GM18951 (cell line): ENCODE data around the gene RAB25.

Experiments used
- POLR2A ChIP-seq: IDR thresholded peaks from 4 replicates; pipeline ENCODE4 v1.6.1; 2011; ENCODE audit warnings: mild to moderate bottlenecking; ENCODE audit not compliant: insufficient read length, insufficient read depth; ENCODE audit errors: extremely low read depth
- in situ Hi-C: fragments of 300-500 bp; cut with MboI; formaldehyde crosslinking; loops from one replicate; pipeline ENCODE4 v1.12.0; 2022; ENCODE audit warnings: low sequenced_read_pairs, mixed read lengths, inconsistent platforms; ENCODE audit not compliant: unreplicated experiment

Gene RAB25

DNA sequence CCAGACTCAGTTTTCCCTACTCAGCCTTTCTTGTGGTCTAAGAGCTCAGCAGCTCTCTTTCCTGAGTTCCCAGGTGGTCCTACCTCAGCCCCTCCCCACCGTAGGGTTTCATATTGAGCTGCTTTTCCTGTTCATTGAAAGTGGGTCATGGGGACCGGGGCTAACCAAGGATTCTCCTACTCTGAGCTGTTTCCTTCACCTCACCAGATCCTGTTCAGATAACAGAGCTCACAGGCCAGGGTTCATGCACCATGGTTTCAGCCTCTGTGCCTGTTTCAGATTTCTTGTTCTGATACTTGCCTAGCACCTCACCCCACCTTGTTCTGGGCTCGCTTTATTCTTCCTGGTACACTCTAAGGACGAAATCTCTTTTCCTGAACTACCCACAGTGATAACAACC is 15.9 kb upstream of the RAB25 start:
- no peak for TF ChIP-seq POLR2A

DNA sequence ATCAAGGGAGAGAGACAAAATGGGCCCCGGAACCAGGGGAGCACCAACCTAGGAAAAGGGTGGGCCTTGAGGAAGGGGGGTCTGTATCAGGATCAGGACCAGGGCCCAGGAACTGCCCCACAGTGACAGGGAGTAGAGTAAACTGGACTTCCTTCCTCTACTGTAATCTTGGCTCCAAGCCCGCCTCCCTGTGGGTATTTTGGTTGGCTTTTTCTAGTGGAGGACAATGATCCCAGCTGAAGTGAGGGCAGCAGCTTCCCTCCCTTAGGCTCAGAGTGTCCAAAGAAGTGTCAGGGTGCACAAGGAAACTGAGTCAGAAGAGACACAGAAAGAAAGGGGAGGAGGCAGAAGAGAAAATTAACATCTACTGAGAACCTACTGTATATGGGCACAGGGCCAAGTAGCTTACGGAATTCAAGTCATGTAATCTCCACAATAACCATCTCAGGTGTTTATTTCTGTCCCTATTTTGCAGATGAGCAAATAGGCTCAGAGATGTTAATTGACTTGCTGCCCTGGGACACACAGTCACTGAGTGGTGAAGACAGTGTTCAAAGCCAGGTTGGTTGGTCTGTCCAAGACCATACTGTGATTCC is 12.2 kb upstream of the RAB25 start:
- in situ Hi-C loops, result no loop called here
- no peak for TF ChIP-seq POLR2A

More for the DNA sequence above, 15.9 kb upstream of the RAB25 start:
- in situ Hi-C loops, result no loop called here

DNA sequence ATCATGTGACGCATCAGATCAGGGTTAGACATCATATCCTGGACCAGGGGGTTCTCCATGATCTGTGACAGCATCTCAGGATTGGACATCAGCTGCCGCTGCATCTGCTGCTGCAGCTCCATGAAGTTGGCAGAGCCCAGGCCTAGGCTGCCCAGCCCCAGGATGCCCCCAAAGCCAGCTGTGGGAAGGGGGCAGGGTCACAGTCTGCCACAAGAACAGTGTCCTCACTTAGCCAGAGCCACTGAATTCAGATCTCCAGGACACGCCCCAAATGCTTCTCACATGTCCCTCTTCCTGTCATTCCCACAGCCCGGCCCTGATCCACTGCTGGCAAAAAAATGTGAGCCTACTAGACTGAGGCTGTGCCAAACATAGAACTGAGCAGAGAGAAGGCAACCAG is 10.6 kb upstream of the RAB25 start:
- in situ Hi-C loops, result no loop called here
- TF ChIP-seq POLR2A, result no peak

DNA sequence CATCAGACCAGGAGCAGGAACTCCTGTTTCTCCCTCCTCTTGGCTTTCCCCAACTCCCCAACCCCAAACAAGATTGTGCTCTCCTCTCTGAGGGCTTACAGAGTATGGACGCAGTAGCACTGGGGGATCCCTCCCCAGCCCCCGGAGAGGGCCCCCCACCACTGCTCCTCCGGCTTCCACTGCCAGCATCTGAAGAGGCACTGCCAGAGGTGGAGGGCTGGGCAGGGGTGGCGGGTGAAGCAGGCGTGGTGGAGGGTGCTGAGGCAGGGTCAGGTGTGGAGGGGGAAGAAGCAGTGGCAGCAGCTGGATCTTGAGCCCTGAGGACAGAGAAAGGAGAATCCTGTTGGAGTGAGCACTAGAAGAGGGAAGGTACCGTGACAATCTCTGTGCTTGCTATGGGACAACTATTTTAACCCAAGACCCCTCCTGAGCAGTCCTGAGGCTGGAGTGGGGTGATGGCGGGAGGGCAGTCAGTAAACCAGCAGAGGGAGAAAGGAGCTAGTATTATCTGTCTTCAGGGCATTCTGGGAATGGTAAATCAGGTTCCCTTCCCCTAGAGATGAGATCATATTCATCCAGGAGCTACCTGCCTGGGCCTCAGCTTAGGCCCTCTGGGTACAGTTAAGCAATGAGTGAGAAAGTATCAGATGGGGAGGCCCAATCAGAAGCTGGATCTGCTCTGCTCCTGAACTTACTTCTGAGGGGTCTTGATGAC is 9.8 kb upstream of the RAB25 start:
- TF ChIP-seq POLR2A, result no peak
- in situ Hi-C loops, result no loop called here

DNA sequence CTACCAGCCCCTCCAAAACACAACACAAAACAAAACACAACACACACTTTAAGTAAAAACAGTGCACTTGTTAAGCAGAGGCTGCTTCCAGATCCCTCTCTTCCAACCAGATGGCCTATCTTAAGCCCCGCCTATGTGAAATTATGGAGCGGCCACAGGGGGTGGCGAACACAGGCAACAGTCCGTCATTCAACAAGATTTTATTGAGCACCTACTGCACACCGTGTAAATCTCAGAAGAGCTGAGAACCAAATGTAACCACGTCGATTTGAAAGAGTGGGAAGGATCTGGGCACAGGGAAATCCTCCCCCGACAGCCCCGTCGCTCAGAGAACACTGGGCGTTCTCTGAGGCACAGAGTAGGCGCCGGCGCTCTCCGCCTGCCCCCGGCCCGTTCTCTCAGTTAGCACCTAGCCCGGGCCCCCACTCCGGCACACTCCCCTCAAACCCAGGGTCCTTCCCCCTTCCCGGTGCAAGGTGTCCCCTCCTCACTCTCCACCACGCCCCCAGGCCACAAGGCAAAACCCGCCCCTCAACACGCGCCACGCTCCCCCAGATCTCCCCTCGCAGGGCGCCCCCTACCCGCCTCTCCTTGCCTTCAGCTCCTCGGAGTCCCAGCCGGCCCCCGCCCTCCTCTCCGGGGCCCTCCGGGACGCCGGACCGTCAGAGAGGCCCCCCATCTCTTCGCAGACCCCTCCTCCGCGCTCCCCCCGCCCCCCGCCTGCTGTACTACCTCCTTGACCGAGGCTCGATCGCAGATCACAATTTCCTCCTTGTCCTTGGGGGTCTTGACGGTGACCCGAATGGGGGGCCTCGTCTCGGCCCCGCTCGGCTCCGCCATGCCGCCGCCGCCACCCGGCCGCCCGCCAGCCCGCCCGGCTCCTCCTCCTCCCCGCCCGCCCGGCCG is 7.8 kb upstream of the RAB25 start:
- TF ChIP-seq POLR2A, result peak; percentile 41
- in situ Hi-C loops, result no loop called here

DNA sequence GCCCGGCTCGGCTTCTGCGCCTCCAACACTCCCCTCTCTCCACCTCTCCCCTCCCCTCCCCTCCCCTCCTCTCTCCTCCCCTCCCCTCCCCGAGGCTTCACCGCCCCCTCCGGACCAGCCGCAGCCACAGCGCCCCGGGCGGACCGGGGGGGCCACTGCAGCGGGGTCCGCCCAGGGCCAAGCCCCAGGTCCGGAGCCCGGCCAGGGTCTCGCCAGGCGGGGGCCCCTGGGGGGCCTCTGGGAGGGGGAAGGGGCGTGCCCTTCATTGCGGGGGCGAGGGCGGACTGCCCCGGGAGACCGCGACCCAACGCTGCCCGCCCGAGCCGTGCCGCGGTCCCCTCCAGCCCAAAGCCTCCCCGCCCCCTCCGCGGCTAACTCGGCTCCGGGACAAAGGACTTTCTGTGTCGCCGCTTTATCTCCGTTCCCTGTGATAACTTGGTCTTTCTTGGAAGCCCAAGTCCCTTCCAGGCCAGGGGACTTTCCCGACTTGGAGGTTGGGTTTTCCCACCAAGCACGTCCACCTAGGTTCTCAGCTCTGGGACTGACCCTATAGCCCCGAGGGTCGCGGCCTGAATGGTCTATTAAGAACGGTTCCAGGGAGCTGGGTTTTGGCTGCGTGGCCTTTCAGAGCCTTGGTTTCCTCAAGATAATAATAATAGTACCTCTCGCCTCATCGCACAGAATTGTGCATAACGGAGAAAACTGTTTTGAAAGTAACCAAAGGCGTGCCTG is 7.0 kb upstream of the RAB25 start, which contains the start of gene UBQLN4:
Gene UBQLN4 (minus strand): TSS at position 31 of the 732 bp plus-strand sequence. CDS start 97 bp downstream, outside the sequence.
- in situ Hi-C loops, result no loop called here
- TF ChIP-seq POLR2A, result peak; percentile 36

DNA sequence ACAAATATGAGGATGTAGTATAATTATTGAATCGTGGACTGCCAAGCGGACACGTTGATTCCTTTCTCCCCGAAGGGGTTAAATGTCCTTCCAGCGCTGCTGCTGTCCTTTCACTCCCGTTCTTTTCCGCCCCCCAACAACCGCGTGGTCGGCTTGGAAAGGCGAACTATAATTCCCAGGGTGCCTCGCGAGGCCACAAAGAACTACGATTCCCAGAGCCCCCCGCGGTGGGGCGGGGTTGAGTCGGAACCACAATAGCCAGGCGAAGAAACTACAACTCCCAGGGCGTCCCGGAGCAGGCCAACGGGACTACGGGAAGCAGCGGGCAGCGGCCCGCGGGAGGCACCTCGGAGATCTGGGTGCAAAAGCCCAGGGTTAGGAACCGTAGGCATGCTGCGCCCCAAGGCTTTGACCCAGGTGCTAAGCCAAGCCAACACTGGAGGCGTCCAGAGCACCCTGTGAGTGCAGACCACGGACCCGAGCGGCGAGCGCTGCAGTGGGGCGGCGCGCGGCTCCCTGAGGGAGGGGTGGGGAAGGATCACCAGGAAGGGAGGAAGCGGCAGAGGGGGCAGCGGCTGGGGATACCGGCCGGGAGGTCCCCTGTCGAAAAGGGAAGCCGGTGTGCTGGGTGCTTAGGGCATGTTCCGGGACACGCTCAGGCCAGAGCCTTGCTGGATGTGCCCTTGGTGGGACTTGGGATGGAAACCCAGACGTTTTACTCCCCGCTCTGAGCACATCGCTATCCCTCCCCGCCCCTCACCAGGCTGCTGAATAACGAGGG is 6.3 kb upstream of the RAB25 start, which contains the start of gene LAMTOR2:
Gene LAMTOR2 (plus strand): TSS at position 283 of the 781 bp plus-strand sequence. CDS start 108 bp downstream, at position 391.
- TF ChIP-seq POLR2A, result peak; percentile 78
- in situ Hi-C loops, result no loop called here

DNA sequence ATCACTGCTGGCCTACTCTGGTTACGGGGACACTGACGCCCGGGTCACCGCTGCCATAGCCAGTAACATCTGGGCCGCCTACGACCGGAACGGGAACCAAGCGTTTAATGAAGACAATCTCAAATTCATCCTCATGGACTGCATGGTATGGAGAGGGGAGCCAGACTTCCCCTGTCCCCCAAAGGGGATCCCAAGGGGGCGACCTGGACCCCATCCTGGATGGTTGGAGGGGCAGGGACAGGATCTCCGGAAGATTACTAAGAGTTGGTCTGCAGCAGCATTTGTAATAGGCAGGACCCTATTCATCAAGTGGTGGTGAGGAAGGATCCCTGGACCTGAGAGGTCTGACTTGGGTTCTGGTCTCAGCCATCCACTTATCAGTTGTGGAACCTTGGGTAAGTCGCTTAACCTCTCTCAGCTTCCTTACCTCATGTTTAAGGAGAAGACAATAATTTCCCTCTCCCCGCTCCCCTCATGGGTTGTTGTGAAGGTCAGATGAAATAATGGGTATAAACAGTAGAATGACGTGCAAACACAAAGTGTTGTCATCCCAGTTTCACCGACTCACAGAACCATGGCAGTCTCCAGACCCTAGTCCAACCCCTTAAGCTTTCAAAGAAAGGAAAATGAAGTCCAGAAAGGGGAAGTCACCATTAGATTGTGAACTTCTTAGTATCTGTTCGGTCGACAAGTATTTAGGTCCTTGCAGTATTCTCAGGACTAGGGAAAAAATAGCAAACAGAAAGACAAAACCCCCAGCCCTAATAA is 5.5 kb upstream of the RAB25 start:
- no peak for TF ChIP-seq POLR2A
- in situ Hi-C loops, result no loop called here

DNA sequence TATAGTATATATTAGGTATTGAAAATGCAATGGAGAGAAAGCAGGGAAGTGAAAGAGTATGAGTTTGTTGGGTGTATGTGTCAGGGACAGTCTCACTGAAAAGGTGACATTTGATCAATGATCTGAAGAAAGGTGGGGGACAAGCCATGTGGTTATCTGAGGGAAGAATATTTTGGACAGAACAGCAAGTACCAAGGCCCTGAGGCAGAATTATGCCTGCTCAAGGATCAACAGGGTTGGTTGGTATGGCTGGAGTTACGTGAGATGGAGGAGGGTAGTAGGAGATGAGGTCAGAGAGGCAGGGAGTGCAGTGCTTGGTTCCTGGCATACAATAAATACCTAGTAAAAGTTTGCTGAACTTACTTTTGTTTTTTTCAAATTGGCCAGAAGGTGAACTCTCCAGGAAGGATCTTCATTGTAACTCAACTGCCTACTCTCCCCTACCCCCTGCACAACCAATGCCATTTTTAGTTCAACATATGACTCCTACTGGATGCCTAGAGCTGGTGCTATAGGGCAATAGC is 4.6 kb upstream of the RAB25 start:
- TF ChIP-seq POLR2A, result no peak
- in situ Hi-C loops, result no loop called here

DNA sequence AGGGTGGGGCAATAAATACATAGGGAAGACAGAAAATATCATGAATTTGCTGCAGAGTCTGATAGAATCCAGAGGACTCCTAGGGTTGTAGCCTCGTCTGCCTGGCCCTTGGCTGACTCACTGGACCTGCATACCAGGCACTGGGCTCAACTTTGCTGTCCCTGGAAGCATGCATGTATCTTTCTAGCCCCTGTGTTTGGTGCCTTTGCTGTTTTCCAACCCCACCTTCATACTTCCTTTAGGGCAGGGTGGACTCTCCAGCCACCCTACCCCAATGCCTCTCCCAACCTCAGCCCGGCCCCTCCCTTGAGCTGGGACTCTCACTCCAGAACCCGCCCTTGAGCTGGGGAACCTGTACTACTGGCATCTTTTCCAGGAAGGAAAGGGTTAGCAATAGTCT is 1.2 kb downstream of the RAB25 start:
- in situ Hi-C loops, result no loop called here
- TF ChIP-seq POLR2A, result no peak

DNA sequence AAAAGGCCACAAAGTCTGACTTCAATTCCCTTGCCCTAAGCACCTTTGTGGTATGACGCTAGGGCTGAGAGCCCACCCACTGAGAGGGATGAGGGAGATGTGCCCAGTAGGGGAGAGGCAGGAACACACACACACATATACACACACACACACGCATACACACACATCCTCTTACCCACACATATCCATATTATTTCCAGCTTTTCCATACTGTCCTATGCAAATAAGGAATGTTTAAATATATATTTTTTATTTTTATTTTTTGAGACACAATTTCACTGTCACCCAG is 3.0 kb downstream of the RAB25 start:
- no peak for TF ChIP-seq POLR2A
- in situ Hi-C loops, result no loop called here
